Dermis microvascular lymphatic vessel endothelial cell (primary cell): ENCODE measurements around the gene GSTM2. TPM values are rescaled to one million over a fixed set of nuclear protein-coding genes. Genes with fewer than 3 reads are reported as not detected.

ENCODE experiments used
- DNase-seq, 2 donors: peaks; one replicate each; pipeline versions ENCODE4 v3.0.0 to v3.0.0-alpha.2; 2010; ENCODE audit warnings: low read depth in 2 of 2
- total RNA-seq: library from RNA; depleted of rRNA; stranded (reverse); fragments of >200 nt; gene quantifications from 2 replicates; pipeline ENCODE4 v1.2.1, GENCODE V29; 2014

The GSTM2 gene
- total RNA-seq, 1 donor from 2014 or later: 1.3 TPM

DNA sequence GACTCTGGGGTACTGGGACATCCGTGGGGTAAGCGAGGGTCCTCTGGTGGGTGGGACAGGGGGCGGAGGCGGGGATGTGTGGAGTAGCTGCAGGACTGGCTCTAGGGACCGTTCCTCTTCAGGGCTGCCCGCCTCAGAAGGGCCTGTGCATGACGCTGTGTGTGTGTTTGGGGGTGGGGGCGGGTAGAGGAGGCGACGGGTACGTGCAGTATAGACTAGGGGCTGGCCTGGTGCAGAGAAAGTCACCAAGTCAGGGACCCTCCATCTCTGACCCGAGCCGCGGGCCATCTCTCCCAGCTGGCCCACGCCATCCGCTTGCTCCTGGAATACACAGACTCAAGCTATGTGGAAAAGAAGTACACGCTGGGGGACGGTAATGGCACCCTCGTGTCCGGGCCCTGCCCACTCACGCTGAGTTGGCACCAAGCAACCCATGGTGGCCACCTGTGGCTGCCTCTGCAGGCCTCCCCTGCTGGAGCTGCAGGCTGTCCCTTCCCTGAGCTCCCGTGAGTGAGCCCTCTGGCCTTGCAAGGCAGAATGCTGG lies 44.5 kb downstream of the GSTM2 start:
- peak in 1 of 2 donors; percentile 0 for DNase-seq

DNA sequence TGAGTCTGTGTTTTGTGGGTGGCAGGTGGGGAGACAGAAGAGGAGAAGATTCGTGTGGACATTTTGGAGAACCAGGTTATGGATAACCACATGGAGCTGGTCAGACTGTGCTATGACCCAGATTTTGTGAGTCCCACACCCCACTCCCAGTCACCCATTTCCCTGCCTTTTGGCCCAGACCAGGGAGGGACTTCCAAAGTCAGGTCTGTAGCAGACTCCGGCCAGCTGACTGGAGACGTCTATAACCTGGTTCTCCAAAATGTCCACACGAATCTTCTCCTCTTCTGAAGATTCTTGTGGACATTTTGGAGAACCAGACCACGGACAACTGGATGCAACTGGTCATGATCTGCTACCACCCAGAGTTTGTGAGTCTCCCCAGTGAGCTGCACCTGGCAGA lies 45.8 kb downstream of the GSTM2 start:
- DNase-seq: no peak

DNA sequence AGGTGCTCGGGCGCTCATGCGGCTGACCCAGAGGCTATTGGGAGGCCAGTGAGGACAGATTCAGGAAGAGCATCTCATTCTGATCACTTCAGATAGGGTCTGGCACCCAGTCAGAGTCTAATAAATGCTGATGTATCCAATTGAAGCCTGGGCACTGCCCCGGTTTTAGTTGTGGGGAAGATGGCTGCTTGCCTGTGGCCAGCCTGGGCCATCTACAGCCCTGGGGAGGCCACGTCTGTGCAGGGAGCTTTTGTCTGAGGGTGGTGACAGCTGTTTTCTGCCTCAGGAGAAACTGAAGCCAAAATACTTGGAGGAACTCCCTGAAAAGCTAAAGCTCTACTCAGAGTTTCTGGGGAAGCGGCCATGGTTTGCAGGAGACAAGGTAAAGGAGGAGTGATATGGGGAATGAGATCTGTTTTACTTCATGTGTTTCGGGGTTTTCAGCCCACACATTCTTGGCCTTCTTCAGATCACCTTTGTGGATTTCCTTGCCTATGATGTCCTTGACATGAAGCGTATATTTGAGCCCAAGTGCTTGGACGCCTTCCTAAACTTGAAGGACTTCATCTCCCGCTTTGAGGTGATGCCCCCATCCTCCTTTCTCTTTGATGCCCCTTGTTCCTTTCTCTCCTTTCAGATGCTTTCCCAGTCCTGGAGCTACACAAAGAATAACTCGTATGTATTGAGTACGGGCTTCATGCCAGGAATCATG lies 47.0 kb downstream of the GSTM2 start:
- no peak for DNase-seq

DNA sequence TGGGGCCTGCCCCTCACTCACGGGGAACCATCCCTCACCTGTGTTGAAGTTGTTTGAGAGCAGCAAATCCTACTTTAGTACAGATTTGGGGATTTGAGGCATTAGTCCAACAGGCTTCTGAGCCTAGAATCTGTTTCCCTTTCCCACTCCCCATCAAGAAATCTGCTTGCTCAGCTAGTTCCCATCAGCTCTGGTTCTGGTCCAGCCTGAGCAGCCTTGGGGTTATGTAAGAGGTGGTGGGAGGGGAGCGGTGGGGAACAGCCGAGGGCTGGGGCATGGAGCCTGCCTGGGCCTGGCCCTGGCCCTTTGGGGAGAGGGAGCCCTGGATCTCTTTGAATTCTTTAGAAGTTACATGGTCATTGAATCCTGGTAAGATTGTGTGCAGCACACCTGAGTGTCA lies 48.3 kb downstream of the GSTM2 start:
- no peak for DNase-seq

DNA sequence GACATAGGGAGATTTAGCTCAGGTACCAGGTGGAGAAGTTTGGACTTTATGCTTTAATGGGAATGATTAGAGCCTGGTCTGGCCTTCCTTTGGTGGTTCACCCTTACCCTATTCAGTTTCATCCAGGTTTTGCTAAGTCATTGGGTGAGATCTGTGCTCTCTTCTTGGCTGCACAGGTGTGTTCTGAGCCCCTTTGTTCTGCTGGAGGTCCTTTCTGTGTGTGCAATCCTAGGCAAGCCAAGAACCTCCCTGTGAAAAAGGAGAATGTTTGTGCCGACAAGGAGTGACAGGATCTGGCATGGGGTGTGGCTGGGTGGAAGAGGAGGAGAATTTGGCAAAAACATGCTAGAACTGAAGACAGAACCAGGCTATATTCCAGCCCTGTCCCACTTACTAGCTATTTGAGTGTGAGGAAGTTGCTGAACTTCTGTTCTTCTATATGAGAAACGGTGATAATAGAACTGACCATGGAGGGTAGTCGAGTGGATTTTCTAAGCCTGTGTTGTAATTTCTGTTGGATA lies 48.8 kb downstream of the GSTM2 start:
- no peak for DNase-seq

DNA sequence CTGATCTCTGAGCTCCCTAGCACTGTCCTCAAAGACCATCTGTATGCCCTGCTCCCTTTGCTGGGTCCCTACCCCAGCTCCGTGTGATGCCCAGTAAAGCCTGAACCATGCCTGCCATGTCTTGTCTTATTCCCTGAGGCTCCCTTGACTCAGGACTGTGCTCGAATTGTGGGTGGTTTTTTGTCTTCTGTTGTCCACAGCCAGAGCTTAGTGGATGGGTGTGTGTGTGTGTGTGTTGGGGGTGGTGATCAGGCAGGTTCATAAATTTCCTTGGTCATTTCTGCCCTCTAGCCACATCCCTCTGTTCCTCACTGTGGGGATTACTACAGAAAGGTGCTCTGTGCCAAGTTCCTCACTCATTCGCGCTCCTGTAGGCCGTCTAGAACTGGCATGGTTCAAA lies 49.9 kb downstream of the GSTM2 start:
- DNase-seq: no peak

DNA sequence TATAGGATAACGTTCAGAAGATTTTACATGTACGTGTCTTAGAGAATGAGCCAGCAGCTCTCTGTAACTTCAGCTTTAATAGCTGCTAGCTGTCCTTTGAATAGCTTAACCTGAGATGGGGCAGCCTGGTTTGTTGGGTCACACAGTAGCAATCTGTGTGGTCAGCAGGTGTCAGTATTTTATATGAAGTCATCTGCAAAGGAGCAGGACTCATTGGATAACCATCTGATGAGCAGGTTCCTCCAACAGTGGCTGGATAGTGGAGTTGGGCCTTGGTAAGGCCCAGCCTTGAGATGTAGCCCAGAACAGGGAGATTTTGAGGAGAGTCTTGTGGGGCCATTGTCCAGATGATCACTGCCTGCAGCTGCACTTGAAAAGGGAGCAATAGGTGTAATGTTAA lies 50.6 kb downstream of the GSTM2 start:
- DNase-seq: peak; percentile 12 to 42

DNA sequence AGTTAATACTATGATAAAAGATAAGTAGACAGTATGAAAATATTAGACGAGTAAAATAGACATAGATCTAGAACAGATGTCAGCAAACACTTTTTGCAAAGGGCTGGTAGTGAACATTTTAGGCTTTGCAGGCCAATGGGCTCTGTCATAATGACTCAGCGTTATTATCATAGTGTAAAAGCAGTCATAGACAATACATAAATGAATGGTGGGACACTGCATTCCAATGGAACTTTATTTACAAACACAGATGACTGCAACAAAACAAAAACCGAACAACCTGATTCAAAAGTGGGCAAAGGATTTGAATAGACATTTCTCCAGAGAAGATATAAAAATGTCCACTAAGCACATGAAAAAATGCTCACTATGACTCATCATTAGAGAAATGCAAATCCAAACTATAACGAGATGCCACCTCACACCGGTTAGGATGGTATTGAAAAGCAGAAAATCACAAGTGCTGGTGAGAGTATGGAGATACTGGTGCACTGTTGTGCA lies 51.5 kb downstream of the GSTM2 start:
- DNase-seq: peak in 1 of 2 donors; percentile 6

DNA sequence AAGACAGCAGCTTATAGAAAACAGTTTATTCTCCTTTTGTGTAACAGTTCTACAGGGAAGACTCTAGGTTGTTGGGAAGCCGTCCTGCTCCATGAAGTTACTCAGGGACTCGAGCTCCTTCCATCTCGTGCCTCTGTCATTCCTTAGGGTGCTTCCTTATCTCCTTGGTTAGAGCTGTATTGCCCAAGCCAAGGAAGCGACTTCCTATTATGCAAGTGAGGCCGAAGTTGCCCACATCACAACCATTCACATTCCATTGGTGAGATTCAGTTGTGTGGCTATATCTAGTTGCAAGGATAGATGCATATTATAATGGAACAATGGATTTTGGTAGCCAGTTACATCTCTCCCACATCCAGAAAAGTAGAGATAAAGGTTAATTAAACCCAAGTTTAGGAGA lies 53.2 kb downstream of the GSTM2 start:
- DNase-seq: no peak

DNA sequence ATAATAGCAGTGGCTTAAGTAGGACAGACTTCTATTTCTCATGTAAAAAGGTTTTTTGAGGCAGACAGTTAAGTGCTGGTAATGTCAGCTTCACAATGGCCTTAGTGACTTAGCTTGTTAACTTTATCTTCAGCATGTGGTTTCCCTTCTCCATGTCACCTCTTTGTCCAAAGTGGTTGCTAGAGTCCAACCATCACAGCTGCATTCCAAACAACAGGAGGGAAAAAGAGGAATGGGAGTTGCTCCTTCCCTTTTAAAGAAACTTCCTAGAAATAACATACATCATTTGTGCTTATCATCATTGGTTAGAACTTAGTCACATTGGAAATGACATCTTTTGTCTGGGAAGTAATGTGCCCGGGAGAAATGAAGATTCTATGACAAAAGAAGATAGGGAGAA lies 54.1 kb downstream of the GSTM2 start:
- no peak for DNase-seq

DNA sequence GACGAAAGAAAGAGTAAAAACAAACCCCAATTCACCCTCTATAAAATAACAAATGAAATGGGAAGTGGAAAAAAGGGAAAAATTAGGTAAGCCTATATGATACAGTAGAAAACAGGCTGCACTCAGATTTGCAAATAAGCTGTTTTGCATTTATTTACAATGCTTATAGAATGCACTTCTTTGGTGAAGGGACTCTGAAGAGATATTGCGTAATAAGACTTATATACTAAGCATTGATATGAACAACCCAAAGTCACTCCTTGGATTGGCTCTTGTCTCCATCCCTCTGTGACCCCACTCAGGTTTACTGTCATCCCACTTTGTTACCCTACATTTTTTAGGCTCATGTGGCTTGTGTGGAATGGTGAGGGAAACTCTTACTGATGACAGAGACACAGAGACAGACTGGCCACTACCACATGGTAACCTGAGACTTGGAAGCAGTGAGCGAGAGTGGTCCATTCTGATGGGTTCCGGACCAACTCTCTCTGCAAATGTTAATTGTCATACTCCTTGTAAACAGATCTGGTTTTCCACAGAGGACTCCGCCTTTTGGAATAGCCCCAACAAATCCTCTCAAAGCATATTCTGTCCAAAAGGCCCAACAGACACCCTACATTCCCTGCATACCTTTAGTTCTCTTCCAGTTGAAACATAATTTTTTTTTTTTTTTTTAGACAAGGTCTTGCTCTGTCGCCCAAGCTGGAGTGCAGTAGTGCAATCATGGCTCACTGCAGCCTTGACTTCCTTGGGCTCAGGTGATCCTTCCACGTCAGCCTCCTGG lies 55.2 kb downstream of the GSTM2 start:
- DNase-seq: no peak

Other genes starting within 250 kb of the GSTM2 start
- 46.7 and 49.7 TPM in 2 replicates for gene PSMA5, start 241.6 kb upstream of the GSTM2 start, total RNA-seq
- under 0.01 TPM in 1 of 2 replicates, not detected in the other for gene SYPL2, start 201.5 kb upstream of the GSTM2 start, total RNA-seq
- 0.90 and 1.3 TPM in 2 replicates for gene ATXN7L2, start 184.2 kb upstream of the GSTM2 start, total RNA-seq
- gene CYB561D1, start 174.0 kb upstream of the GSTM2 start, total RNA-seq: 3.1 and 4.6 TPM in 2 replicates
- 0.64 and 1.0 TPM in 2 replicates for gene AMIGO1, start 158.3 kb upstream of the GSTM2 start, total RNA-seq
- gene GPR61, start 128.2 kb upstream of the GSTM2 start, total RNA-seq: 0.13 TPM in 1 of 2 replicates, not detected in the other
- 11.4 and 14.9 TPM in 2 replicates for gene GNAI3, start 119.4 kb upstream of the GSTM2 start, total RNA-seq
- gene GNAT2, start 48.4 kb upstream of the GSTM2 start, total RNA-seq: 0.13 TPM in 1 of 2 replicates, not detected in the other
- 24.3 and 37.2 TPM in 2 replicates for gene AMPD2, start 48.2 kb upstream of the GSTM2 start, total RNA-seq
- gene GSTM4, start 12.0 kb upstream of the GSTM2 start, total RNA-seq: 1.2 and 1.3 TPM in 2 replicates
- gene GSTM1, start 19.8 kb downstream of the GSTM2 start, total RNA-seq: not detected in 2 replicates
- 0.25 TPM in 1 of 2 replicates, not detected in the other for gene GSTM5, start 44.2 kb downstream of the GSTM2 start, total RNA-seq
- gene GSTM3, start 73.0 kb downstream of the GSTM2 start, total RNA-seq: 39.4 and 61.2 TPM in 2 replicates
- gene EPS8L3, start 95.9 kb downstream of the GSTM2 start, total RNA-seq: not detected in 2 replicates
- gene CSF1, start 242.8 kb downstream of the GSTM2 start, total RNA-seq: 4.6 and 7.6 TPM in 2 replicates